Panc1 (cell line): ENCODE measurements around the gene INPP4A. TPM values are rescaled to one million over a fixed set of nuclear protein-coding genes. Genes with fewer than 3 reads are reported as not detected.

Experiments used
- ATAC-seq: fragments of 200-7000 bp; cut with Tn5 transposase; 2 replicates; pipeline ENCODE4 v1.9.1; 2020; ENCODE audit warnings: mild to moderate bottlenecking, moderate library complexity
- BruUV-seq: library from RNA; stranded (reverse); fragments of 400-500 nt; replicated peaks from 2 replicates; lab custom pipeline; 2021; lab: Mats Ljungman, UMichigan
- CTCF ChIA-PET: fragments of 300-600 bp; sonication (Branson Sonifier 250); formaldehyde crosslinking; loops from one replicate; lab custom pipeline; 2022; ENCODE audit warnings: antibody characterized with exemption; lab: Charles Lee
- POLR2A ChIA-PET: fragments of 300-600 bp; sonication (Branson Sonifier 250); formaldehyde crosslinking; loops from one replicate; lab custom pipeline; 2022; ENCODE audit warnings: antibody characterized with exemption; lab: Charles Lee
- DNase-seq: peaks from one replicate; pipeline ENCODE4 v3.0.0-alpha.2; 2010; ENCODE audit warnings: low read depth, low spot score
- H3K27ac ChIP-seq: 2 replicates; pipeline ENCODE4 v1.5.1; 2011; ENCODE audit warnings: mild to moderate bottlenecking, low read length, inconsistent platforms
- H3K27me3 ChIP-seq: fragments of 200-500 bp; sonication (Bioruptor generic); 2 replicates; pipeline ENCODE4 v1.6.0; 2014; ENCODE audit warnings: low read length, inconsistent platforms; ENCODE audit not compliant: control insufficient read depth, insufficient read depth
- H3K36me3 ChIP-seq: fragments of 200-500 bp; sonication (Bioruptor generic); 2 replicates; pipeline ENCODE4 v1.5.1; 2014; ENCODE audit warnings: inconsistent platforms, mild to moderate bottlenecking, low read length, moderate library complexity; ENCODE audit not compliant: control insufficient read depth, insufficient read depth
- H3K4me1 ChIP-seq: 2 replicates; pipeline ENCODE4 v1.5.1; 2011; ENCODE audit warnings: inconsistent platforms, mild to moderate bottlenecking, low read length, moderate library complexity; ENCODE audit not compliant: control insufficient read depth, insufficient read depth
- H3K4me3 ChIP-seq, 2 experiments: 2 replicates each; pipeline ENCODE4 v1.5.1; 2011 to 2012; ENCODE audit warnings: low read depth in 2 of 2, low read length in 2 of 2, mild to moderate bottlenecking in 2 of 2, inconsistent platforms in 1 of 2, moderate library complexity in 1 of 2
- H3K9me3 ChIP-seq: fragments of 200-500 bp; sonication (Bioruptor generic); 2 replicates; pipeline ENCODE4 v1.5.1; 2014; ENCODE audit warnings: low read depth, mild to moderate bottlenecking, inconsistent platforms, low read length, moderate library complexity; ENCODE audit not compliant: control insufficient read depth, insufficient read depth
- CTCF ChIP-seq: fragments of 450-650 bp; IDR thresholded peaks from 2 replicates; pipeline ENCODE4 v1.5.1; 2017; ENCODE audit warnings: mild to moderate bottlenecking
- POLR2AphosphoS5 ChIP-seq: IDR thresholded peaks from 2 replicates; pipeline ENCODE4 v1.6.1; 2012; ENCODE audit warnings: mild to moderate bottlenecking, low read depth, low read length, moderate library complexity
- REST ChIP-seq, 2 experiments: IDR thresholded peaks; 2 replicates each; pipeline ENCODE4 v1.6.1; 2011 to 2012; ENCODE audit warnings: low read depth in 2 of 2, control low read depth in 1 of 2, low read length in 1 of 2, mild to moderate bottlenecking in 1 of 2, moderate library complexity in 1 of 2; ENCODE audit not compliant: insufficient read depth in 1 of 2
- SIN3A ChIP-seq: IDR thresholded peaks from 2 replicates; pipeline ENCODE4 v1.6.1; 2012; ENCODE audit warnings: low read depth, mild to moderate bottlenecking, low read length, moderate library complexity, borderline replicate concordance; ENCODE audit not compliant: insufficient read depth
- TCF7L2 ChIP-seq: IDR thresholded peaks from 2 replicates; pipeline ENCODE4 v1.6.1; 2011; ENCODE audit warnings: mild to moderate bottlenecking, low read depth, low read length, inconsistent platforms
- in situ Hi-C: cut with HindIII; loops from 2 replicates; pipeline ENCODE4 v1.10.0; 2016; ENCODE audit warnings: low sequenced_read_pairs, low pct_unique_long_range_greater_than_20kb
- intact Hi-C: fragments of 100-400 bp; cut with micrococcal nuclease; formaldehyde crosslinking; loops from one replicate; pipeline ENCODE4 v1.10.0; 2022; ENCODE audit not compliant: unreplicated experiment
- total RNA-seq: library from RNA; stranded (reverse); gene quantifications from one replicate; pipeline ENCODE4 v1.2.1, GENCODE V29; 2021; ENCODE audit not compliant: unreplicated experiment

The INPP4A gene
- total RNA-seq, 1 experiment from 2014 or later = 22.9 TPM

GRCh38 chr2:98541489-98541888 lies 96.8 kb downstream of the INPP4A start:
- in situ Hi-C loops = no loop called here
- intact Hi-C loops = no loop called here
- no peaks in the 10 kb centered on the region for H3K9me3 ChIP-seq
- BruUV-seq = no TSS peak
- CTCF ChIA-PET = no interaction called here
- POLR2A ChIA-PET = no interaction called here
- no peaks in the 10 kb centered on the region for H3K4me1 ChIP-seq
- ATAC-seq = no peak
- H3K27ac ChIP-seq = no peak overlapping the region
- no peak overlapping the region for H3K4me3 ChIP-seq
- TF ChIP-seq REST (IDR thresholded peaks at IDR 0.05; ENCODE audit: insufficient read depth in 1 of 2, low read depth in 2 of 2, low read length in 1 of 2) (no peak), TCF7L2 (no peak), POLR2AphosphoS5 (no peak), CTCF (no peak), SIN3A (no peak)
- DNase-seq = no peak
- no peaks in the 10 kb centered on the region for H3K27me3 ChIP-seq
- H3K36me3 ChIP-seq = no peaks in the 10 kb centered on the region

- ATAC-seq (no peak), DNase-seq (no peak)
- H3K4me3 ChIP-seq = no peak overlapping the region
- in situ Hi-C loops (no loop called here), intact Hi-C loops (no loop called here)
- POLR2A ChIA-PET = no interaction called here
- no peak overlapping the region for H3K27ac ChIP-seq
- no peaks in the 10 kb centered on the region for H3K4me1 ChIP-seq
- TF ChIP-seq POLR2AphosphoS5 (no peak), REST (IDR thresholded peaks at IDR 0.05; ENCODE audit: insufficient read depth in 1 of 2, low read depth in 2 of 2, low read length in 1 of 2) (no peak), CTCF (no peak), TCF7L2 (no peak), SIN3A (no peak)
- H3K36me3 ChIP-seq = no peaks in the 10 kb centered on the region
- no peaks in the 10 kb centered on the region for H3K27me3 ChIP-seq
- CTCF ChIA-PET = no interaction called here
- no TSS peak for BruUV-seq
- H3K9me3 ChIP-seq = no peaks in the 10 kb centered on the region
Measured at GRCh38 chr2:98541906-98542305, 97.2 kb downstream of the INPP4A start.
